ENCODE results near the gene LRP1B.
"Not testable (repeated sequence)": the region's sequence is repeated elsewhere in the genome, so short reads cannot be mapped to it uniquely, and the experiment has no call there.

Gene LRP1B

DNA sequence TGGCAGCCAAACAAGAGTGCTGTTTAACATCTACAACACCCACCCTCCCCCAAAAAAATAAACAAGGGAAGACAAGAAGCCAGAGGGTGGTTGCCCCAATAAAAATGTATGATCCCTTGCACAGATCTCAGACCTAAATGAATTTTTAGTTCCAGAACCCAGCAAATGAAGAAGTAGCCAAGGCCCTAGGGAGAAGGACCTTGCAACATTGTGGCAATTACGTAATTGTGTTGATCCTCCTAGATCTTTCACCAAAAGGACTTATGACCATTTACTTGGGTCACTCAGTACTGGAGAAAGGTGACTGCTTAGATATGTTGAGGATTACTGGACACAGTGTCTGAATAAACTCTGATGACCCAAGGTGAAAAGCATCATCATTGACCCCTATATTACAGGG, 1393.8 kb downstream of the LRP1B start:
- no peak for DNase-seq

GRCh38 chr2:140734992-140735391, 1395.8 kb downstream of the LRP1B start:
- DNase-seq, result no peak

GRCh38 chr2:140718999-140719398, 1411.8 kb downstream of the LRP1B start:
- no peak for DNase-seq

DNA sequence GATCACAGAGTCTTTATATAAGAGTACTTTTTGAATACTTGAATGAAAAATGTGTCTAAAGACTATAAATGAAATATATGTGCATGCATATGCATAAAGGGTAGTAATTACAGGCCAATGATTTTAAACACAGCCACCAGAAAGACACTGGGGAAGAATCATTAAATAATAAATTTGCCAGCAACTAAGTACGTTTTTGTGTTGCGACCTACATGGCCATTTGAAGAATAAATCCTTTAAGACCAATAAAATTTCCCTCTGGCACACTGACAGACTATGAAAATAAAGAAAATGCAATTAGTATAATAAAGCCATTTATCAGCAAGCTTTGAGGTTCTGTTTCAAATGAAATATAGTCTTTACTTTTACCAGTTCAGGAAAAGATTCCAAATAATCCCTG, 1413.3 kb downstream of the LRP1B start:
- no peak for DNase-seq

DNA sequence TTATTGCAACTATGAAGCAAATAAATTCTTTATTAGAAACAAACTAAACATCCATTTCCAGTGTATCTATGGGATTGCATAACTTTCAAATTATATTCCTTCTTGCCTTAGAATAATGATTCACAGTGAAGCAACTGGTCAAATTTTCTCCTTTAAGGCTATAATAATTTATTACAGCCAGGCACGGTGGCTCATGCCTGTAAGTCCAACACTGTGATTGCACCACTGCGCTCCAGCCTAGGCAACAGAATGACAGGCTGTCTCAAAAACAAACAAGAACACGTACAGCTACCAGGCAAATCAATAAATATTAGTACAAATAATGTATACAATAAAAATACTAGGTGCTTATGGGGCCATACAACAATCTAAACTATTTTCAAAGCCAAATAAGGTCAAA, 1416.2 kb downstream of the LRP1B start:
- DNase-seq, result no peak

GRCh38 chr2:140711867-140712266, 1418.9 kb downstream of the LRP1B start:
- DNase-seq, result no peak

DNA sequence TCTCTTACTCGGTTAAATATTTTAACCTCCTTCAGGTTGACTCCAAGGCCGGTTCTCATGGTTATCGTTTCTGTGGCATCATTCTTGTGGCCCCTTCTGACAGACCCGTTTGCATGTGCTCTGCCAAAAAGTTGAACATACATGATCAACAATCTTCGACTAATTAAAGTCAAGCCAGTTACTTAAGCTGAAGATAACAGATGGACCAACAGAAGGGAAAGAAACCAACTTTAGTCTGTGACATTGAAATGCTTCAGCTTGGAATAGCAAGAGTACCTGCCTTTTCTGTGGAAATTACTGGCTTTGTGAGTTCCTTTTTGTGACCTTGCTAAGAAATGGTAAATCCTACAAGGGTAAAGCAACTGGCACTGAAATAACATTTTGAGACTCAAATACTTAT, 1429.1 kb downstream of the LRP1B start:
- no peak for DNase-seq

GRCh38 chr2:140698636-140699035, 1432.2 kb downstream of the LRP1B start:
- no peak for DNase-seq

DNA sequence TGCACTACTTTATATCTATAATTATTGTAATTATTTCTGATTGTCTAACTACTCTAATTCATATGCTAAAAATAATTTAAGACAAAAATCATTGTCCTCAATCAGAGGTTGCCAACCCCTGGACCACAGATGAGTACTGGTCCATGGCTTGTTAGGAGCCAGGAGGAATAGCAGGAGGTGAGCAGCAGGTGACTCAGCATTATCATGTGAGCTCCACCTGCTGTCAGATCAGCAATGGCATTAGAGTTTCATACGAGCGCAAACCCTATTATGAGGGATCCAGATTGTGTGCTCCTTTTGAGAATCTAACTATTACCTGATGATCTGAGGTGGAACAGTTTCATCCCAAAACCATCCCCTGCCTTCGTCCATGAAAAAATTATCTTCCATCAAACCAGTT, 1434.4 kb downstream of the LRP1B start:
- no peak for DNase-seq

DNA sequence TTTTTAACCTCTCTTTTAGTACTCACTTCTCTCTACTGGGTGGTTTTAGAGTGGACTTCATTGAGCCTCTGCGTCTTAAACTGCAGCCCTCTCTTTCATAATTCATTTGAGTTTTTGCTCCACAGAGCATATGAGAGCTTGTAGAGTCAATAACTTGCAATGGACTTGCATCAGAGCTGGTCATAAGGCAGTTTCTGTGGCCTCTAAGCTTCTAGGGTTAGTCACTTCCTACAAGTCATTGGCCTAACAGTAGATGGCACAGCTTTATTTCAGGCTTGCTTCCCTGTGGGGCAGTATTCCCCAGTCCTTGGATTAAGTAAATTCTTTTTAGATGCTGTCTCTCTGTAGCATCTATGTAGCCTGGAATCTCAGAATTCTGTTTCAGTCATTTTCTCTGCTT, 1435.7 kb downstream of the LRP1B start:
- DNase-seq, result no peak

DNA sequence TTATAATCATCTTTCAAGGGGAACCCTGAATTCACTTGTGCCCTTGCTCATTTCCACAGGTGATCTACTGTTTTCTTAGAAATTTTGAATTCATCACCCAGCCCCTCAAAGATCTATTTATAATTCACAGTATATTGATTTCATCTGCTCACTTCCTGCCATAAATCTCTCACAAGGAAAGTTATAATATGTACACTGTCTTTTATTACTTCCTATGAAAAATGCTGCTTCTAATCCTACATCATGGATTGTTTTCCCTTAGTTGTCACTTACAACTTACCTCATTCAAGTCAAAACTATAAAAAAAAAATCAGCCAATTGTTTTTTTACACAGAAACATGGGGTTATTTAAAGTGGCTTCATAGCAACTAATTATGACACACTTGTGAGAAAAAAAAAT, 1443.0 kb downstream of the LRP1B start:
- DNase-seq, result no peak

DNA sequence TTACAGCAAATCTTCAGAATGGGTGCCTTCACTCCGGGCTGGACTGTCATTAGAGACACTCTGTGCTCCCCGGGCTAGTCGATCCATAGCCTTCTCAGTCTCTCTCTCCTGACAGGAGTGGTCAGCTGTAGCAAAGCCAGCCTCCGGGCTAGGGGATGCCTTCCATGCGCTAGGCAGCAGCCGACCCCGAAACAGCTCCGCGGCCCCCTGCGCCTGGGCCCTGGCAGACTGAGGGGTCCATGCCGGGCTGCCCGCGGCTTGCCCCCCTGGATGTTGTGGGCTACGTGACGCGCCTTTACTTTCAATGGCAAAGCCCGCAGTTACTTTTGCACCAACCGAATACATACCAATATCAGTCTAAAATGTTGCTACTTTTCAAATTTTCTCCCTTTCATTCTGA, 1447.2 kb downstream of the LRP1B start:
- no peak for DNase-seq

GRCh38 chr2:140680862-140681261, 1450.0 kb downstream of the LRP1B start:
- DNase-seq, result no peak

- DNase-seq, result no peak
Observed at GRCh38 chr2:140679752-140680151, 1451.1 kb downstream of the LRP1B start.

- DNase-seq, result no peak
Observed at GRCh38 chr2:140669911-140670310, 1460.9 kb downstream of the LRP1B start.

DNA sequence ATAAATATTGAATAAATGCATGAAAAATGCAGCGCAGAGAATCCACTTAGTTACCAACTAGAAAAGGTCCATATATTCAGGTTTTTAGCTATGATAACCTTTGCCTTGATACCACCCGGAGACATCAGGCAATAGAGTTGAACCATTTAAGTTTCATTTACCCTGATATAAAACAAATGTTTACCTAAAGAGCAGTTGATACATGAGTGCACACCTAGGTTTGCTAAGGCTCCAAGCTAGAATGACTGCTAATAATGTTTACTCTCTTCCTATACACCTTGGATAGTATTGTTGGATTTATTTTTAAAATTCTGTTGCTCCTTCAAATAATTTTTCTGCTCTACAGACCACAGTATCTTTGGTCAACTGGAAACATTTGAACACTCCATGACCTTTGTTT, 1463.6 kb downstream of the LRP1B start:
- DNase-seq, result no peak

- DNase-seq, result no peak
Observed at GRCh38 chr2:140662504-140662903, 1468.3 kb downstream of the LRP1B start.

DNA sequence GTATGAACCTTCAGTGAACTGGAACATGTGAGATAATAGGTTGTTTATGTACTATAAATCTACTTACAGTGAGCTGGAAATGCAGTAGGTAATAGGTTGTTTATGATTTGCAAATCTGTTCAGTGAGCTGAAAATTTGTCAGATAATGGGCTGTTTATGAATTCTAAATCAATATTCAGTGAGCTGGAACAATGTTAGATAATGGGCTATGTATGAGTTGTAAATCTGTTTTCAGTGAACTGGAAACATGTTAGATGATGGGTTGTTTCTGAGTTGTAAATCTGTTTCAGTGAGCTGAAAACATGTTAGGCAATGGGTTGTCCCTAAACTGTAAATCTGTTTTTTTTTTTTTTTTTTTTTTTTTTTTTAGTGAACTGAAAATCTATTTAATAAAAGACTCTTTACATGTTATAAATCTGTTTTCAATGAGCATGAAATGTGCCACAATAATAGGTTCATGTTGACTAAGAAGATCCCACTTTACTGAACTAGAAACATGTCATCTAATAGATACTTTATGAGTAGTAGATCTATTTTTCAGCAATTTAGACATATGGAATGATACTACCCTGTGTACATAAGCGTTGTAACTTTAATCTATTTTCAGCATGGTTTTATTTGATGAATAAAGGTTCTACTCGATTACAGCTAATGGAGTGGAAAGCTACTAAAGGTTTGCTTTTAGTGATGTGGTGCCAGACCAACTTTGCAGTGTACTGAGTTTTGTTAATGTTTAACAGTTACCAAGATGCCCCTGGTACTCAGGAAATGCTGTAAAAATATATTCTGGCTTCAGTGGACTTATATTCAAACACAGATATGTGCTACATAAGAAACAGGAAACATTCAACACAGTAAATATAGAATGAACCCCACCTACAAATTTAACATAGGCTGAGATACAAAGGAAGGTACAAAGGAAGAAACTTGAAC, 1471.8 kb downstream of the LRP1B start:
- no peak for DNase-seq

DNA sequence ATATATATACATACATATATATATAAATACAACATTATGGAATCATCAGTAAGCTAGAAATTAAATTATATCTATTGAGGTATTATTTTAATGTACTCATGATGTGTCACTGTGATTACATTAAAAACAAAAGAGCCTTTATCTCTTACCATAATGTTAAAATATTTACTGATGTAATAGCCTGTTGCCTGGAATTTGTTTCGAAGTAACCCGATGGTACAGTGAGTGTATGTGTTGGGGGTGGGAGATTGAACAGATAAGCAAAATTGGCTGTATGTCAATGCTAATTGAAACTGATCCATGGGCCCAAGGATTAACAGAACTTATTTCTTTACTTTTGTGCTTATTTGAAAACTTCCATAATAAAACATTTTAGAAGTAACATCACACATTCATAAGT, 1473.2 kb downstream of the LRP1B start:
- no peak for DNase-seq

- DNase-seq, result no peak
Observed at GRCh38 chr2:140654565-140654964, 1476.3 kb downstream of the LRP1B start.

DNA sequence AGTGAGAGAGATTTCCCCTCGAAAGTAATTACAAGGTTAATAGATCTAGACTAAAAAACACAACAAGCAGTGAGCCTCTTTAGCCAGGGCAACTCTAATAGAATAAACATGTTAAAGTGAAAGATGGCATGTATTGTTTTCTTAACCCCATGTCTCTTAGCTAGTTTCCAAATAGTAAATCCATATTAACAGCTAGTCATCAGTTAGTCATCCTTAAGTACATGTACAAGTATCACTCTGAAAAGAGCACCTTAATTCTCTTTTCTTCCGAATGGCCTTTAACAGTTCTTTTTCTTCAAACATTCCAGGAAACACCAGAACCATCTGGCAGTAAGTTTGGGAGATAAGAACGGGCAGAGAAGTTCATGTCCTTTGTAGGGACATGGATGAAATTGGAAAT, 1480.0 kb downstream of the LRP1B start:
- DNase-seq, result no peak

GRCh38 chr2:140650134-140650533, 1480.7 kb downstream of the LRP1B start:
- not testable (repeated sequence) for DNase-seq

DNA sequence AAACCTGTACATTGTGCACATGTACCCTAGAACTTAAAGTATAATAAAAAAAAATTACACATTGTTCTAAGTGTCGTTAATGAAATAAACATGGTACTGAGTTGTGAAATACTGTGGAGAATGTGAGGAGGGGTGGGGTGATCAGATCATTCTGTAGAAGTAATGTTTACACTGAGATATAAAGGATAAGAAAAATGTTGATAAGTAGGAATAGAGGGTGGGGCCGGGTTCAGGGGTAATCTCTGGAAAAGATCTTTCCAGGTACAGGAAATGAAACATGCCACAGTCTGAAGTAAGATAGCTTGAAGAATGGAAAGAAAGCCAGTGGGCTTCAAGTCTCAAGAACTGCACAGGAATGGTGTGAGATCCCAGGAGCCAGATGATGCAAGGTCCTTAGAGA, 1482.4 kb downstream of the LRP1B start:
- DNase-seq, result no peak

GRCh38 chr2:140643761-140644187, 1487.0 kb downstream of the LRP1B start:
- DNase-seq, result no peak

DNA sequence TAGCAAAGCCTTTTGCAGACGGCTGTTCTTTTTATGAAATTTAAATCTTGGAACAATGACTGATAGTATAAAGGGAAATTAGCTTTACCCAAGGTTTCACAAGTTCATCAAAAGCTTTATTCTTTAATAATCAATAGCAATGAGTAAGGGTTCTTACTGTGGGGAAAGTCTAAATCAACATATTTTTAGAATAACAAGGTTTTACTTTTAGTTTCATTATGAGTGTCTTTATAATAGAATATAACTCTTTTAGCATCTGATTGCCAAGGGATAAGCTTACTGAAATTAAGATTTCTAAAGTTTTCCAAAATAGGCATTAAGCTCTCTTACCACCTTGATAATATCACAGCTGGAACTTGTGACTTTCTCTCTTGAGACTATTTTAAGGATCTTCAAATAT, 1489.7 kb downstream of the LRP1B start:
- DNase-seq, result no peak

All from GF-D8 (cell line).